ENCODE results near the gene IBA57.
A peak's percentile ranks its signal among the peaks of the same experiment; 100 is the strongest.

The IBA57 gene

DNA sequence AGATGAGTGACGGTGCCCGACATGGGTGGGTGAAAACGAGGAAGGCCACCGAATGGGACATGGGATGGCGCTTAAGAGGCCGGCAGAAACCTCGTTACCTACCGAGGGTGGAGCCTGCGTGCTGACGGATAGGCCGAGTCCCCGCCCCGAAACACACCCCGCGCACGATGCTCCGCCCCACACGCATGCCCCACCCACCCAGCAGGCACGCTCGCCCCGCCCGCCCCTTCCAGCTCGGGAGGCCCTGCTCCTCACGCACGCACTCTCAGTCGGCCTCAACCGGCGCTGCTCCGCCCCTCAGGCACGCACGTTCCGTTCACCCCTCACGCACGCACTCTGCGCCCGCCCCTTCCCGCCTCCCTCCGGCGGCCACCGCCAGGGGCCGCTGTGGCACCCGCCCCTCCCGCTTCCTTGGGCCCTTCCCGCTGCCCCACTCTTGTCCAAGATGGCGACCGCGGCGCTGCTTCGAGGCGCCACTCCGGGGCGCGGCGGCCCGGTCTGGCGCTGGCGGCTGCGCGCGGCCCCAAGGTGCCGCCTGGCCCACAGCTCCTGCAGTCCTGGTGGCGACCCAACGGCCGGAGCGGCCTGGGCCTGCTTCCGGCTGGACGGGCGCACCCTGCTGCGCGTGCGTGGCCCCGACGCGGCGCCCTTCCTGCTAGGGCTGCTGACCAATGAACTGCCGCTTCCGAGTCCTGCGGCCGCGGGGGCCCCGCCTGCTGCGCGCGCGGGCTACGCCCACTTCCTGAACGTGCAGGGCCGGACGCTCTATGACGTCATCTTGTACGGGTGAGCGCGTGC is at the start of gene IBA57:
TSS of gene IBA57 (plus strand) at position 433 of the 798 bp plus-strand sequence. CDS start at position 446, 13 bp downstream.
- DNase-seq (ENCODE audit: low spot score) = peak; percentile 99
- FAIRE-seq = peak; percentile 99

DNA sequence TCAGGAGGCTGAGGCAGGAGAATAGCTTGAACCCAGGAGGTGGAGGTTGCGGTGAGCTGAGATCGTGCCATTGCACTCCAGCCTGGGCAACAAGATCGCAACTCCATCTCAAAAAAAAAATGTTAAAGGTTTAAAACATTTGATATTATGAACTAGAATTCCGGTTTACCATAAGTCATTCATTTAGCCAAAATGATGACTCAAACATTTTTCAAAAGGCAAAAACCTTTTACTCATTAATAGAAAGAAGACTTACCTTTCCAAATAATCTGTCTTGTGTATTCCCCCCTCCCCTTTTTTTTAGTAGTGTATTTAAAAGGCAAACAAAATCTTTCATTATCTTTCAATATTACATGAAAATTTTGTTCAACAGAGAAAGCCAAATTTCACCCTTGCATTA is 48.3 kb upstream of the IBA57 start:
- DNase-seq (ENCODE audit: low spot score) = no peak

DNA sequence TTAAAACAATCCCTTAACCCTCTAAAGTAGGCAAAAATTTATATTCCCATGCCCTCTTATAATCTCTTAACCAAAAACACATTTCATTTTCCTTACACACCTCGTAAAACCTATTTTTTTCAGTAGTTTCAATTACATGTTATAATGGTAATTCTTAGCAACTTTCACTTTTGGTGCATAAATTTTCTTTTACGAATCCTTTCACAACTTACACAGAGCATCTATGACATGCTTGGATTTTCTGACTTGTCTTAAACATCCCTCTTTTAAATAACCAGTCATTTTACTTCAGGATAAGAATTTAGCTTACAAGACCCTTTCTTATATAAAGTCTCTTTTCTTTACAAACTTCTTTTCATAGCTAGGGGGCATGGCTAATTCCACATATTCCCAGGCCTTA is 47.6 kb upstream of the IBA57 start:
- FAIRE-seq (no peak), DNase-seq (ENCODE audit: low spot score) (no peak)

More for the DNA sequence above, 48.3 kb upstream of the IBA57 start:
- FAIRE-seq = no peak

DNA sequence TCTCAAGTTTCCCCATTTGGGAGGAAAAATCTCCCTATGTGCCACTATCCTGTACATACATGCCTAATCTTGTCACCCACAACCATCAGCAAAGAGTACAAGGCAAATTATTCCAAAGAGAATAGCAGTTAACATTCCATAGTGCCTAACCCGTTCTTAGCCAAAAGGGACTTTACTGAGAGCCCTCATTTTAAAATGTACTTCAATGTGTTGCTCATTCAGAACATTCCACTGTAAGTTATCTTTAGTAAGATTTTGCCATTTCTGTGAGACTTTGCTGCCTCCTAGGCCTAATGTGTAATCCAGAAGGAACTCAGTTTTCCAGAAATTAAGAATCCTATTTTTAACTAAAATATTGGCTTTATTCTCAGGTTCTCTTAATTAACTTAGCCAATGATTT is 45.3 kb upstream of the IBA57 start:
- FAIRE-seq (no peak), DNase-seq (ENCODE audit: low spot score) (no peak)

DNA sequence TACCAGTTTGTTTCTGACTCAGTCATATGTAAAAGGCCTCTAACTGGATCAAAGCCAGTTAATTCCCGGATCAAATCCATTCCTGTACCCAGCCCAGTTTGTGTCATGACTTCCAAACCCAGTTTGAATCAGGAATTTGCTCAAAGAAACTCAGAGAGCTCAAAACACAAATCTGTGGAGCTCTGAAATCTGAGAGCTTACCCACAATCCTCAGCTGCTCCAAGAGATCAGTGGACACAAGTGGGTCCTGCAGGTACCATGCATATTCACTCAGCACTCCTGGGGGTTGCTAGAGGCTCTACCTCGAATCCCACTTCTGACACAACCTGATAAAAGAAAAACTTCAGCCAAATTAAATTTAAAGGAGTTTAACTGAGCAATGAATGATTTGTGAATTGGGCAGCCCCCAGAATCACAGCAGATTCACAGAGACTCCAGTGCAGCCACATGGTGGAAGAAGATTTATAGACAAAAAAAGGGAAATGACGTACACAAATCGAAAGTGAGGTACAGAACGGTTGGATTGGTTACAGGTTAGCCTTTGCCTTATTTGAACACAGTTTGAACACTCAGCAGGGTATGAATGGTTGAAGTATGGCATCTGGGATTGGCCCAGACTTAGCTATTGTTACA is 44.6 kb upstream of the IBA57 start:
- FAIRE-seq = no peak
- DNase-seq (ENCODE audit: low spot score) = no peak

DNA sequence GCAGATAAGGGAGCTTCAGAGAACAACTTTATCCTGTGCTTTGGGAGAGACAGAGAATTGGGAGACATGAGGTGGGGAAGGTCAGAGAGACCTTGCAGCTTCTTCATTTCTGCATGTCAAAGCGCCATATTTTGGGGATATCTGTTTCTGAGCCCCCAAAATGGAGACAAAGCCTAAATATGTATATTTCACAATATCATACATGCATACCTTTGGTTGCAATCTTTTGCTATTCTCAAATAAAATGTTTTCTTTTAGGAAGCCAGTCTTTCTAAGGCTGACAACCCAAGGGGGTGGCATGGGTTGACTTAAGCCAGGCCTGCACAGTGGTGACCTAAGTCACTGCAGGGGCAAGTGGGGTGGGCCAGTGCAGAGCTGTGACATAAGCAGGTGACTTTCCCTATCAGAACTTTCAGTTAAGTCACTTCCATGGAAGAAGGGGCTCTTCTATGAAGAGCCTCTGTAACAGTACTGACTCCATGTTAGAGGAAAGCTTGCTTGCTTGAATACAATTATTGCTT is 42.6 kb upstream of the IBA57 start:
- DNase-seq (ENCODE audit: low spot score) (no peak), FAIRE-seq (no peak)

DNA sequence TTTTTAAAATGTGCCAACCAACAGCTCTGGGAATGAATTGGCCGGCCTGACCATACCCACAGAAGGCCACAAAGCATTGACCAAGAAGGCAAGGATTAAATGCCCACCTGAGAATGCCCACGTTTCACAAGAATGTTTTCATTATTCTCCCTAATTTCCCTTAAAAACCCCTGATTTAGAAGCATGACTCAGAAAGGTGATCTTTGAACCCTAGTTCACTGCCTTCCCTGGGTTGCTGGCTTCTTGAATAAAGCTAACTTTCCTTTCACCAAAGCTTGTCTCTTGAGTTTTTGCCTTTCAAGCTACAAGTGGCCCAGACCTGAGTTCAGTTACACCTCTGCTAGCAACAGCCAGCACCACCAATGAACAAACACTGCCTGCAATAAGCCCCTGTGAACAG is 42.1 kb upstream of the IBA57 start:
- no peak for DNase-seq (ENCODE audit: low spot score)
- FAIRE-seq = no peak

DNA sequence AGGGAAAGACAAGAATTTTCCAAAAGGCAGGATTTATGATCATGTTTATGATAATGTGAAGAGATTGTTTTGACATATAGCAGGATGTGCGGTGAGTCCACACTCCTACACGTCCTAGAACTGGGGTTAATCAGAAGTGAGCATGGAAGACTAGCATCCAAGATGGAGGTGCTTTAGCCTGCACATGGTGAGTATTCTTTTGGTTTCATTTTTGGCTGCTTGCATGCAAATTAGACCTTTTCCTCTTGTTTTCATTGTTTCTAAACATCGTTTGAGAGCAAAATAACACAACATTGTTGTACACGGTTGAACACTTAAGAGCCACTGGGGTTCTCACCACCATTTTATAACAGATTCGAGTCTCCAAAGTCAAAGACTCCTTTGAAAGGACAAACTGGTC is 40.4 kb upstream of the IBA57 start:
- DNase-seq (ENCODE audit: low spot score) (no peak), FAIRE-seq (no peak)

DNA sequence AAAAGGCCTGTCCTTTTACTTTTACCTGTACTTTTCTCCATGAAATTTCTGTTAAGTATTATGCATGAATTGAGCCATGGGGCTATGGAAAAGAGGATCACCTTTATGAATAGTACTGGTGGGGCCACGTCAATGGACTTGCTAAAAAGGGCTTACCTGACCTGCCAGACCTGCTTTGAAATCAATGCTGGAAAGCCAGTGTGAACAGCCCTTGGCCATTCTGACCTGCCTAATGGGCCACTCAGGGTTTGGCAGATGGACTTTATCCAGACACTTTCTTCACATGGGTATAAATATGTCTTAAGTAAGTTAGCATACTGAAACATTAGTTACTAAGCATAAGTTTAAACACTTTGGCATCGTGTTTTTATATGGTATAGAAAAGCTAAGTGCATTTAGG is 33.8 kb upstream of the IBA57 start:
- FAIRE-seq = no peak
- DNase-seq (ENCODE audit: low spot score) = no peak

DNA sequence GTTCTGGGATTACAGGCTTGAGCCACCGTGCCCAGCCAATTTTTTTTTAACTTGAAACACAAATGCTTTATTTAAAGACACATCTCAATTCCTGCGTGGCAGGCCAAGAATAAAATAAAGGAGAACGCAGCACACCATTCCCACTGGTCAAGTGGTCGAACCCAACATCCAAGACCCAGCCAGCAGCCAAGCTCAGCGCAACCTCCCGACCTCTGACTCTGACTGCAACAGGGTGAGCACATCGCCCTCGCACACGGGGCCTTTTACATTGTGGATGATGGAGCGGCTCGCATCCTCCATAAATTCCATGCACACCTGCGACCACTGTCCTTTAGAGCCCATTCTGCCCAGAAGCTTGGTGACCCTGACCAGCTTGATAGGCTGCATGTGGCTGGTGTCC is 31.0 kb upstream of the IBA57 start:
- FAIRE-seq (no peak), DNase-seq (ENCODE audit: low spot score) (no peak)

DNA sequence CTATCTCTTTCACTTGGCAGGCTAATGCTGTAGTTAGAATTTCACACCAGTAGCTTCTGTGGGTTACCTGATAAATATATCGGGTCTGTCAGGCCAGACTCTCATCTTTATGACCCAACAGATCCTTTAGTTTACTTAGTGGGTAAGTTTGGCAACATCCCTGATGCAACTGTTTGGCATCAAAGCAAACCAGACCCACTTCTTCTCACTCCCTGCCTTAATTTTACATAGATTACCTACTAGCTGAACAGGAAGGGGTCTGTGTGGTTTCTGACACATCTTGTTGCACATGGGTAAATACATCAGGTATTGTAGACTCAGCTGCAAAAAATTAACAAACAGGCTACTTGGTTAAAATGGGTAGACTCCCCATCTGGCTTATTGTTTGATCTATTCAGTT is 28.7 kb upstream of the IBA57 start:
- FAIRE-seq (no peak), DNase-seq (ENCODE audit: low spot score) (no peak)

DNA sequence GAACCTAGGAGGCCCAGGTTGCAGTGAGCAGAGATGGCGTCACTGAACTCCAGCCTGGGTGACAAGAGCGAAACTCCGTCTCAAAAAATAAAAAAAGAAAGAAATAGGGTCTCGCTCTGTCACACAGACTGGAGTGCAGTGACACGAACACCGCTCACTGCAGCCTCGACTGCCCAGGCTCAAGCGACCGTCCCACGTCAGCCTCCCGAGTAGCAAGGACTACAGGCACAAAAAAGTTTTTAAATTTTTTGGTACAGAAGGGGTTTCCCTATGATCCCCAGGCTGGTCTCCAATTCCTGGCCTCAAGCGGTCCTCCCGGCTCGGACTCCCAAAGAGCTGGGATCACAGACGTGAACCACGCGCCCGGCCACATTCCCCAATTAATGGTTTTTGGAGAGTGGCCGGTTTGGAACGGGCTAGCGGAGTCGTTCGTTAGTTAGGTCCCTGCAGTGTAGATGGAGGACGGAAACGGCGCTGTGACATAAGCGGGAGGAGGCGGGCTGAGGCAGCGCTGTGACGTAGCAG is 26.1 kb upstream of the IBA57 start:
- FAIRE-seq (no peak), DNase-seq (ENCODE audit: low spot score) (no peak)

DNA sequence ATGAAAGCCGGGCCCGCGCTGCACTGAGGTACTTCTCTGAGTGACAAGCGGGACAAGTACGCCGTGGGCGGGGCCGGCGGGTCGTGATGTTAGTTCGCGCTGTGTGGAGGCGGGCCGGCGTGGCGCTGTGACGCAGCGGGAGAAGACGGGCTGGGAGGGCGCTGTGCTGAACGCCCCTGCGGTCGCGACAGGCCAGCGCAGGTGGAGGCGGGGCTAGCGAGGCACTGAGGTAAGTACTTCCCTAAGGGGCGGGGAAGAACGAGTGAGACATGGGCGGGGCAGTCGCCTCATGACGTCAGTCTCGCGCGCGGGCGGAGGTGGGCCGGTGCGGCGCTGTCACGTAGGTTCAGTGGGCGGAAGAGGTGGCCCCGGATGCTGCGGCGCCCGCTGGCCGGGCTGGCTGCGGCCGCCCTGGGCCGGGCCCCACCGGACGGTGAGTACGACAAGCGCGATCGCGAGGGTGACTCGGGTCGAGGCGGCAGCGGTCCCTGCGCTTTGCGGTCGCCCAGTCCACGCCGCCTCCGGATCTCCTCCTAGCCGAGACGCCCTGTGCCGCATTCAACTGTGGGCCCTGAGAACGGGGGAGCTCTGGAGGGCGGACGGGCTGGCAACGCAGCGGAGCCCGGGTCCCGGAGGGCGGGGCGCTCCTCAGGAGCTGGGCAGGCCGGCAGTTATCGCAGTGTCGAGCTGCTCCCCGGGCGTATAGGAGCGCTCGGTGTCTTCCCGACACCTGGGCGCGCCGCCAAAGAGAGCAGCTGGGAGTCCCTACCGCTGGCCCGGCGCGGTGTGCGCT is 25.5 kb upstream of the IBA57 start, which contains the start of gene GUK1:
TSS of gene GUK1 (plus strand) at position 349 of the 793 bp plus-strand sequence. CDS start at position 373, 24 bp downstream.
- FAIRE-seq = peak; percentile 96
- peak; percentile 98 for DNase-seq (ENCODE audit: low spot score)

DNA sequence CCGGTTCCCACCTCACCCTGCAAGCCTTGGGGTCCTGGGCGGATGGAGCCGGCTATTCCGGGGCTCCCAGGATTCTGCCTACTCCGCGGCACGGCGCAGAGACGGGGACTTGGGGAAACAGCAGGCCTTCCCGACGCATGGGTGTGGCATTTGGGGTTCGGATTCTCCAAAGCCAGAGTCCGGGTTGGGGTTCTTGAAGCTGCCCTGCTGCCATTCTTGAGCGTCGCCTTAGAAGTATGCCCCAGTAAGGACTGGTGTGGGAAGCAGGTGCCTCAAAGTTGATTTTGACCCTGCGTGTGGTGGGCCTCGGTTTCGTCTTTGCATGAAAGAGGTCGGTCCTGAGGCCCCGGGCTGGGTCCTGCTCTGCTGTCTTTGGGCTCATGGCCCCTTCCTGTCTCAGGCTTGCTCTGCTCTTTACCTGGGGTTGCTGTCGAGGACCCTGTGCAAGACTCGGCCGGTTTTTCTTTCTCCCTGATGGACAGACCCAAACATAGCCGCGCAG is 24.8 kb upstream of the IBA57 start:
- no peak for DNase-seq (ENCODE audit: low spot score)
- FAIRE-seq = no peak

DNA sequence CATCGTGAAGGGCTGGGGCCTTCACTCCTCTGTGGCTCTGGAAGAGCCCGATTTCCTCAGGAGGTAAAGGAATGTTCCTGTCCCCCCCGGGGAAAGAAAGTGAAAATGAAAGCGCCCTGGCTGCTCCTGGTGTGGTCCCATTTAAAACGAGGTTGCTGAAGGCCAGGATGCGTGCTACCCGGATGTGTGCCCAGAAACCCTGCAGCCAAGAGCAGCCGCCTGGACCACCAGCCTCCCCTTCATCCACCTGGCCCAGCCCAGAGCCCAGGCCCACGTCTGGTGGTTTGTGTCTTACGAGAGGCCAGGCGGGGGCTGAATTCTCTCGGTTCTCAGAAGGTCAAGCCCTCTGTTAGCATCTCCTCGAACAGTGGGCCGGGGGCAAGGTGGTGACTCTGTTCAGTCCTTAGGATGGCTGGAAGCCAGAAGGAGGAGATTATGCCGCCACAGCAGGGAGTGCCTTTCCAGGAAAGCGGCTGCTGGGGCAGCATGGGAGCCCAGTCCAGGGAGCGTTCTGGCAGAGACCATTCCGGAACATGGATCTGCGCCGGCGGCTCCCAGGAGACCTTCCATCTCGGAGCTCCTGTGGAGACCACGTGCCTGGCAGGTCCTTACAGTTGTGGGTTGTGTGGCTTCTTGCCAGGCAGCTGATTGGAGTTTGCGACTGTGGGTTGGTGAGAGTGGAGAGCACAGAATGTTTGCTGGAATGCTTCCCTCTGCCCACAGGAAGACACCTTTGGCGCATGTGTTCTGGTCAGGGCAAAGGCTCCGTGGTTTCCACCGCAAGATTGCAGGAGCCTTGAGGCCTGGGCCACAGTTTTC is 24.2 kb upstream of the IBA57 start:
- no peak for DNase-seq (ENCODE audit: low spot score)
- no peak for FAIRE-seq

DNA sequence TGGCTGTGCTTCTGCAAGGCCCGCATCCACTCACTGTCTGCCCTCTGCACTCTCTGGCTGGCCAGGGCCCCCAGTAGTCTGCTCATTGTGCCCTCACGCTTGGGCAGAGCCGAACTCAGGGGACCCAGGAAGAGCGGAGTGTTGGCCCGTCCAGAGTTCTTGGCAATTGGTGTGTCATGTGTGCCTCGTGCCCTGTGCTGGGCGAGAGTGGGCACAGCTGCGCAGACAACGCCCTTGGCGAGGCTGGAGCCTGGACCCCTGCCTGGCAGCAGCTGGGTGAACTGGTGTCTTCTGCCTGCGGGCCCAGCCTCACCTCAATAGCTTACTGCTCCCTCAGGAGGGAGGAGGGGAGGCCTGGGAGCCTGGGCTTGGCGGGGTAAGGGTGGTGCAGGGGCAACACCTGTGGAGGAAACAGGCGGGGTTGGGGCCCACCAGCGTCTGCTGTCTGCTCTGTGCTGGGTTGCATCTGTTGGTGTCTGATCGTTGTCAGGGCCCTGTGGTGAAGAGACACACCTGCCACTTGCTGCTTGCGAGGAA is 23.4 kb upstream of the IBA57 start:
- DNase-seq (ENCODE audit: low spot score) (no peak), FAIRE-seq (no peak)

DNA sequence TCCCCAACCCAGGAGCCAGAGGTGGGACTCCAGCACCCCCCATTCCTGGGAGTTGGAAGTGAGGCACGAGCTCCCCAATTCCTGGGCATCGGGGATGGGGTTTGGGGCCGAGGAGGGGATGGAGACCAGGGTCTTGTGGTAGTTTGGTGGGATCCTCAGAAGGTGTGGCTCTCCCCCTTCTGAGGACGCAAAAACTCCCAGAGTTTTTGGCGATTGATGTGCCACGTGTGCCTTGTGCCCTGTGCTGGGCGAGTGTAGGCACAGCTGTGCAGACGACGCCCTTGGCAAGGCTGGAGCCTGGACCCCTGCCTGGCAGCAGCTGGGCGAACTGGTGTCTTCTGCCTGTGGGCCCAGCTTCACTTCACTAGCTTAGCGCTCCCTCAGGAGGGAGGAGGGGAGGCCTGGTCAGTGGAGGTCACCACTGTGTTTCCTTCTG is 22.9 kb upstream of the IBA57 start:
- FAIRE-seq (no peak), DNase-seq (ENCODE audit: low spot score) (no peak)

DNA sequence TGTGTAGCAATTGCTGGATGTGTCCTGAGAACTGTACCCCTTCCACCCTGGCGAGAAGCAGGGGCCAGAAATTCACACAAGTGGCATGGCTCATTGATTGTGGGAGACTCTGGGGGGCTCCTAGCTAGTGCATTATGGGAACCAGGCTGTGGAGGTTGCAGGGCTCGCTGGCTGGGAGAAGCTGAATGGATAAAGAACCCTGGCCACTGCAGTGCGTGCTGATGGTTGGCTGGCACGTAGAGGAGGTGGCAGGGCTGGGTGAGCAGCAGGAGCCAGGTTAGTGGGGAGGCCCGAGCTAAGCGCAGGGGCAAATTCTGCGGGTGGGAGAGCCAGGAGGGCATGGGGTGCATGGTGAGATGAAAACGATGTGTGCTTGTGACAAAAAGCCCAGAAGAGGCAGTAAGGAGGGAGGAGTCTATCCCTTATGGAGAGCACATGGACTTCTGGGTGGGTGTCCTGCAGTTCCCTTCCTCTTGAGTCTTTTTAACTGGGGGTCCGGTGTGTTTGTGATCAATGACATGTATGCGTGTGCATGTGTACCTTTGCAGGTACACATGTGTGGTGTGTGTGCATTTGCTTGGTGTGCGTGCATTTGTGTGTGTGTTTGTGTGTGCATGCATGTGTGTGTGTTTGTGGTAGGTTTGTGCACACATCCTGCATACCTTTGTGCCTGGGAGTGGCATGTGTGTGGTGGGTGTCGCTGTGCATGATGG is 22.0 kb upstream of the IBA57 start:
- DNase-seq (ENCODE audit: low spot score) (no peak), FAIRE-seq (no peak)

DNA sequence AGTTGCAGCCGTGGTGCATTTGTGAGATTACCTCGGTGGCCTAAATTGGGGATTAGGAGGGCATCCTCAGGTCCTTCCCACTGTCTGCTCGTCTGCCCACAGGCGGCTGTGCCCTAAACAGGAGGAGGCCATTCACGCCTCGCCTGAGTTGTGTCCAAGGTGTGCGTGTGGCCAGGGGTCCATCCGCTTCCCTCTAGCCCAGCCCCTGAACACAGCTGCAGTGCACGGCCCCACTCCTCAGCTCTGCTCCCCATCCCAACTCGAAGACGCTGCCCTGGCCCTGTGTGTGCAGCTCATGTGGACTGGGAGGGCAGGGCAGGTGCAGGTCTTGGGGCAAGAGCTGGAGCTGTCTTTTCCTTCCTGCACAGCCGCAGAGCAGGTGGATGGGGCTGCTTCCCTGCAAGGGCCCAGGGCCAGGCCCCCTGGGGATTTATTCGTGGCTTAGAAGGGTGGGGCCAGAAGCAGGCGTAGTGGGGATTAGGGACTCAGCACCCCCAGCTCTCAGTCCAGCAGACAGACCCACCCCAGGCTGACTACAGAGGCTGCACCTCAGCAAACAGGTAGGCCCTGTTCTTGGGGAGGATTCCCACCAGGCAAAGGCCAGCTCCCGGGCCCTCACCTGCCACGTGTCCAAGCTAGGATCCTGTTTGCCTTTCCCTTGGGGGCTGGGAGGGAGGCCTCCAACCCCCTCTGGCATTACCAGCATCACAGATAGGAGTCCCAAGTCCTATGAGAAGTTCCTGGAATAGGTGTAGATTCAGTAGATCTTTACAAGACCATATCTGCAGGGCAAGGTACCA is 21.2 kb upstream of the IBA57 start:
- no peak for FAIRE-seq

More for the DNA sequence above, 21.2 kb upstream of the IBA57 start:
- no peak for DNase-seq (ENCODE audit: low spot score)

Measured in urothelium cell line (cell line).